CD14-positive monocyte (primary cell): ENCODE results near the gene FOXN1. TPM values are rescaled to one million over a fixed set of nuclear protein-coding genes. Genes with fewer than 3 reads are reported as not detected.

Source experiments
- DNase-seq, 3 donors: peaks; one replicate each; pipeline ENCODE4 v3.0.0-alpha.2; 2011 to 2022
- H2AFZ ChIP-seq: 2 replicates; pipeline ENCODE4 v1.6.0; 2012; ENCODE audit warnings: mild to moderate bottlenecking, low read depth, low read length, inconsistent platforms; ENCODE audit not compliant: insufficient read depth, poor library complexity, severe bottlenecking
- H3K27ac ChIP-seq, 2 donors: 1 replicate in 1 of 2; 2 replicates in 1 of 2; pipeline ENCODE4 v1.5.1; 2012 to 2013; ENCODE audit warnings: low read length in 2 of 2, control low read depth in 1 of 2, inconsistent platforms in 1 of 2, low read depth in 1 of 2, mild to moderate bottlenecking in 1 of 2
- H3K27me3 ChIP-seq, 2 donors: one replicate each; pipeline versions ENCODE4 v1.6.0 to v1.6.1; 2011 to 2013; ENCODE audit warnings: low read length in 2 of 2; ENCODE audit not compliant: control insufficient read depth in 2 of 2, insufficient read depth in 2 of 2
- H3K36me3 ChIP-seq, 2 donors: replicated peaks in 1 of 2; 1 replicate in 1 of 2; 2 replicates in 1 of 2; pipeline versions ENCODE4 v1.5.1 to v1.6.1; 2012 to 2013; ENCODE audit warnings: low read length in 2 of 2, control low read depth in 1 of 2, inconsistent platforms in 1 of 2, mild to moderate bottlenecking in 1 of 2; ENCODE audit not compliant: insufficient read depth in 2 of 2, control insufficient read depth in 1 of 2
- H3K4me1 ChIP-seq, 2 donors: 1 replicate in 1 of 2; 2 replicates in 1 of 2; pipeline versions ENCODE4 v1.5.1 to v1.6.1; 2012 to 2013; ENCODE audit warnings: low read length in 2 of 2, control low read depth in 1 of 2, inconsistent platforms in 1 of 2, mild to moderate bottlenecking in 1 of 2, moderate library complexity in 1 of 2; ENCODE audit not compliant: insufficient read depth in 2 of 2, control insufficient read depth in 1 of 2
- H3K4me2 ChIP-seq: replicated peaks from 2 replicates; pipeline ENCODE3; 2012; ENCODE audit warnings: low read length, moderate library complexity, mild to moderate bottlenecking; ENCODE audit not compliant: poor library complexity, severe bottlenecking; ENCODE audit errors: extremely low read depth
- H3K4me3 ChIP-seq, 3 experiments: fragments of 200-600 bp in 1 of 3; sonication (generic) in 1 of 3; replicated peaks in 1 of 3; 1 replicate in 2 of 3; 2 replicates in 1 of 3; pipeline ENCODE4 v1.5.1; 2011 to 2013; ENCODE audit warnings: low read length in 3 of 3, mild to moderate bottlenecking in 3 of 3, control low read depth in 2 of 3, low read depth in 2 of 3, inconsistent platforms in 1 of 3, moderate library complexity in 1 of 3
- H3K79me2 ChIP-seq: 2 replicates; pipeline ENCODE4 v1.6.0; 2012; ENCODE audit warnings: mild to moderate bottlenecking, control low read depth, inconsistent platforms, low read length, moderate library complexity; ENCODE audit not compliant: insufficient read depth
- H3K9ac ChIP-seq: 2 replicates; pipeline ENCODE4 v1.6.0; 2017; ENCODE audit warnings: low read length, mild to moderate bottlenecking; ENCODE audit not compliant: insufficient read depth, poor library complexity, severe bottlenecking
- H3K9me3 ChIP-seq, 2 donors: replicated peaks in 1 of 2; 1 replicate in 1 of 2; 2 replicates in 1 of 2; pipeline versions ENCODE4 v1.5.1 to v1.6.1; 2012 to 2013; ENCODE audit warnings: low read length in 2 of 2, control low read depth in 1 of 2; ENCODE audit not compliant: control insufficient read depth in 1 of 2, insufficient read depth in 1 of 2
- H4K20me1 ChIP-seq: 2 replicates; pipeline ENCODE4 v1.6.0; 2012; ENCODE audit warnings: mild to moderate bottlenecking, low read length, control low read depth, moderate library complexity; ENCODE audit not compliant: insufficient read depth
- H3K27ac Mint-ChIP-seq, 7 donors: one replicate each; pipeline ENCODE4 v1.8.0; 2020; ENCODE audit warnings: mild to moderate bottlenecking in 7 of 7, mixed read lengths in 7 of 7, moderate library complexity in 6 of 7, inconsistent platforms in 2 of 7
- H3K27me3 Mint-ChIP-seq, 3 donors: one replicate each; pipeline ENCODE4 v1.8.0; 2021 to 2022; ENCODE audit warnings: low read depth in 3 of 3, mild to moderate bottlenecking in 3 of 3, mixed read lengths in 3 of 3, moderate library complexity in 3 of 3, inconsistent platforms in 1 of 3
- H3K36me3 Mint-ChIP-seq, 2 donors: one replicate each; pipeline ENCODE4 v1.8.0; 2020; ENCODE audit warnings: mixed read lengths in 2 of 2, inconsistent platforms in 1 of 2, mild to moderate bottlenecking in 1 of 2
- H3K4me1 Mint-ChIP-seq: one replicate; pipeline ENCODE4 v1.8.0; 2020; ENCODE audit warnings: mild to moderate bottlenecking, mixed read lengths
- H3K4me3 Mint-ChIP-seq, 2 donors: one replicate each; pipeline ENCODE4 v1.8.0; 2020; ENCODE audit warnings: mild to moderate bottlenecking in 2 of 2, mixed read lengths in 2 of 2, moderate library complexity in 1 of 2
- H3K9me3 Mint-ChIP-seq, 7 donors: one replicate each; pipeline ENCODE4 v1.8.0; 2020 to 2022; ENCODE audit warnings: mixed read lengths in 7 of 7, mild to moderate bottlenecking in 6 of 7, moderate library complexity in 6 of 7, inconsistent platforms in 2 of 7
- CTCF ChIP-seq: fragments of 200-600 bp; IDR thresholded peaks from one replicate; pipeline ENCODE4 v1.8.0; 2022; ENCODE audit warnings: antibody characterized with exemption, mild to moderate bottlenecking
- WGBS: methylation state at CpG from one replicate; pipeline ENCODE4 v1.1.5; 2013; ENCODE audit warnings: missing lambda C conversion rate; ENCODE audit not compliant: insufficient coverage; 5-methylcytosine and 5-hydroxymethylcytosine counted together
- intact Hi-C, 2 donors: fragments of 100-400 bp; cut with micrococcal nuclease; formaldehyde crosslinking; loops; one replicate each; pipeline versions ENCODE4 v1.15.0 to v1.15.1; 2023
- polyA plus RNA-seq, 3 donors: library from polyadenylated mRNA; depleted of rRNA in 1 of 3; unstranded in 2 of 3; stranded (reverse) in 1 of 3; fragments of 300-500 nt in 2 of 3; fragments of >200 nt in 1 of 3; fragmentation: Illumina TruSeq in 2 of 3; gene quantifications; 1 replicate in 2 of 3; 2 replicates in 1 of 3; pipeline ENCODE4 v1.2.3, GENCODE V29; 2012 to 2021

FOXN1 gene
- polyA plus RNA-seq, 3 donors: not detected

GRCh38 chr17:28540231-28540630 is 34.1 kb downstream of the FOXN1 start:
- H3K36me3 ChIP-seq: no peaks in the 10 kb centered on the region
- H3K4me1 ChIP-seq: no peaks in the 10 kb centered on the region
- Mint-ChIP-seq H3K4me3 (no peak overlapping the region), H3K36me3 (peaks cover 0 to 5% of the 10 kb centered on the region in 2 donors), H3K9me3 (no peaks in the 10 kb centered on the region), H3K27ac (peak overlapping the region in 1 of 7 donors; percentile 57), H3K4me1 (no peaks in the 10 kb centered on the region), H3K27me3 (peaks cover 0 to 8% (median 4%) of the 10 kb centered on the region in 3 donors)
- TF ChIP-seq CTCF: no peak
- no peaks in the 10 kb centered on the region for H3K27me3 ChIP-seq
- H2AFZ ChIP-seq: no peak overlapping the region
- no peaks in the 10 kb centered on the region for H3K79me2 ChIP-seq
- DNase-seq: no peak
- intact Hi-C loops: loop anchor here in 1 of 2 donors (2.0 kb wide), 1 partner anchor 45 kb away; no protein-coding TSS in a partner anchor
- H3K4me3 ChIP-seq: no peak overlapping the region
- H3K9me3 ChIP-seq: no peaks in the 10 kb centered on the region
- H4K20me1 ChIP-seq: no peaks in the 10 kb centered on the region
- WGBS: 92% methylated on average over 2 of the region's 4 CpGs
- H3K27ac ChIP-seq: no peak overlapping the region
- H3K9ac ChIP-seq: no peak overlapping the region
- no peak overlapping the region for H3K4me2 ChIP-seq

- no peak overlapping the region for H3K27ac Mint-ChIP-seq
- 100% methylated on average over 2 of the region's 4 CpGs for WGBS
- no peaks in the 10 kb centered on the region for H3K4me1 Mint-ChIP-seq
- H3K36me3 Mint-ChIP-seq: peaks cover 11 to 13% of the 10 kb centered on the region in 2 donors
- TF ChIP-seq CTCF: no peak
- DNase-seq: no peak
- Histone ChIP-seq H3K79me2 (no peaks in the 10 kb centered on the region), H3K36me3 (peaks cover 2 to 8% of the 10 kb centered on the region in 2 donors), H3K27me3 (no peaks in the 10 kb centered on the region), H3K27ac (no peak overlapping the region), H2AFZ (no peak overlapping the region), H3K9me3 (no peaks in the 10 kb centered on the region), H3K4me3 (no peak overlapping the region), H3K4me1 (no peaks in the 10 kb centered on the region), H4K20me1 (no peaks in the 10 kb centered on the region), H3K4me2 (no peak overlapping the region), H3K9ac (no peak overlapping the region)
- no peaks in the 10 kb centered on the region for H3K9me3 Mint-ChIP-seq
- intact Hi-C loops: loop anchor here in 1 of 2 donors (2.0 kb wide), 1 partner anchor 47 kb away; no protein-coding TSS in a partner anchor
- H3K4me3 Mint-ChIP-seq: no peak overlapping the region
- H3K27me3 Mint-ChIP-seq: peaks cover 0 to 8% (median 0%) of the 10 kb centered on the region in 3 donors
These were observed 35.3 kb downstream of the FOXN1 start for GRCh38 chr17:28541439-28541838.
